ENCODE data around the gene GALNT10. TPM values are rescaled to one million over a fixed set of nuclear protein-coding genes. Genes with fewer than 3 reads are reported as not detected.

Gene GALNT10
- total RNA-seq, 1 donor from 2014 or later: 57.6 TPM

GRCh38 chr5:154467655-154468354 lies 277.3 kb downstream of the GALNT10 start:
- H3K27ac ChIP-seq: no peak overlapping the region
- no peak overlapping the region for H3K4me3 ChIP-seq
- DNase-seq: peak; percentile 84
- peak; percentile 91 to 95 for ATAC-seq
- no peaks in the 10 kb centered on the region for H3K36me3 ChIP-seq
- H3K9me3 ChIP-seq: no peaks in the 10 kb centered on the region
- TF ChIP-seq, protein P1, sequence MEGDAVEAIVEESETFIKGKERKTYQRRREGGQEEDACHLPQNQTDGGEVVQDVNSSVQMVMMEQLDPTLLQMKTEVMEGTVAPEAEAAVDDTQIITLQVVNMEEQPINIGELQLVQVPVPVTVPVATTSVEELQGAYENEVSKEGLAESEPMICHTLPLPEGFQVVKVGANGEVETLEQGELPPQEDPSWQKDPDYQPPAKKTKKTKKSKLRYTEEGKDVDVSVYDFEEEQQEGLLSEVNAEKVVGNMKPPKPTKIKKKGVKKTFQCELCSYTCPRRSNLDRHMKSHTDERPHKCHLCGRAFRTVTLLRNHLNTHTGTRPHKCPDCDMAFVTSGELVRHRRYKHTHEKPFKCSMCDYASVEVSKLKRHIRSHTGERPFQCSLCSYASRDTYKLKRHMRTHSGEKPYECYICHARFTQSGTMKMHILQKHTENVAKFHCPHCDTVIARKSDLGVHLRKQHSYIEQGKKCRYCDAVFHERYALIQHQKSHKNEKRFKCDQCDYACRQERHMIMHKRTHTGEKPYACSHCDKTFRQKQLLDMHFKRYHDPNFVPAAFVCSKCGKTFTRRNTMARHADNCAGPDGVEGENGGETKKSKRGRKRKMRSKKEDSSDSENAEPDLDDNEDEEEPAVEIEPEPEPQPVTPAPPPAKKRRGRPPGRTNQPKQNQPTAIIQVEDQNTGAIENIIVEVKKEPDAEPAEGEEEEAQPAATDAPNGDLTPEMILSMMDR (IDR thresholded peaks at IDR 0.05): peak; percentile 94
- H3K27me3 ChIP-seq (ENCODE audit: low read depth): peaks cover 44% of the 10 kb centered on the region
- intact Hi-C loops (cut with DNase I): loop anchor here (10.0 kb wide), 1 partner anchor 137 kb away; no protein-coding TSS in a partner anchor
- peaks cover 2% of the 10 kb centered on the region for H3K4me1 ChIP-seq

DNA sequence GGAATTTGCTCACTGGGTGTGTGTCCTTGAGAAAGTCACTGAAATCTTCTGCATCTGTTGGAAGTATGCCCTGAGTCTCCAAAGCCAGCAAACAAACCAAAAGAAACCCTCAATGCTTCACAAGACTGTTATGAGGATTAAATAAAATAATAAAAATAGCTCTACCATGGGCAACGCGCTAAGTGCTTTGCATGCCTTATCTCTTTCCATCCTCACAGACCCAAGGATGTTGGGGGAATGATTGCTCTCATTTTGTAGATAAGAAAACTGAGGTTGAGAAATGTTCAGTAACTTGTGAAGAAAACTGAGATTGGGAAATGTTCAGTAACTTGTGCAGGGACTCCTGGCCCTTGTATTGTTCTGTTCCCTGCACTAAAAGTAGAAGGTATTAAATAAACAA lies 279.6 kb downstream of the GALNT10 start:
- DNase-seq: no peak
- H3K27me3 ChIP-seq (ENCODE audit: low read depth): peaks cover 68% of the 10 kb centered on the region
- no peaks in the 10 kb centered on the region for H3K9me3 ChIP-seq
- peaks cover 25% of the 10 kb centered on the region for H3K4me1 ChIP-seq
- intact Hi-C loops (cut with DNase I): no loop called here
- TF ChIP-seq, protein P1 (IDR thresholded peaks at IDR 0.05): no peak
- ATAC-seq: no peak
- H3K27ac ChIP-seq: no peak overlapping the region
- no peak overlapping the region for H3K4me3 ChIP-seq
- H3K36me3 ChIP-seq: no peaks in the 10 kb centered on the region

Small RNA genes lying within 50 kb of the gene (microRNA-seq; reads per million reads assigned to microRNA genes)
- 5.5 reads per million, percentile 5 among the genes with 10 or more reads in this experiment for gene MIR1294 (ENCODE audit: borderline number of aligned reads)

Other genes with a start within 250 kb of the GALNT10 start
- 39.6 TPM for gene FAM114A2, start 151.8 kb upstream of the GALNT10 start, total RNA-seq
- gene MFAP3, start 151.8 kb upstream of the GALNT10 start, total RNA-seq: 31.1 TPM

Measured in lower lobe of right lung (tissue), 2 donors.